Measurements from ENCODE around the gene TIMP1. TPM values are rescaled to one million over a fixed set of nuclear protein-coding genes. Genes with fewer than 3 reads are reported as not detected.

Gene TIMP1
- total and polyA plus RNA-seq, 10 of the 15 experiments (the other 5 are each of a cell fraction or from before 2014, with no cell fraction given) = 101 to 341 (median 134) TPM

DNA sequence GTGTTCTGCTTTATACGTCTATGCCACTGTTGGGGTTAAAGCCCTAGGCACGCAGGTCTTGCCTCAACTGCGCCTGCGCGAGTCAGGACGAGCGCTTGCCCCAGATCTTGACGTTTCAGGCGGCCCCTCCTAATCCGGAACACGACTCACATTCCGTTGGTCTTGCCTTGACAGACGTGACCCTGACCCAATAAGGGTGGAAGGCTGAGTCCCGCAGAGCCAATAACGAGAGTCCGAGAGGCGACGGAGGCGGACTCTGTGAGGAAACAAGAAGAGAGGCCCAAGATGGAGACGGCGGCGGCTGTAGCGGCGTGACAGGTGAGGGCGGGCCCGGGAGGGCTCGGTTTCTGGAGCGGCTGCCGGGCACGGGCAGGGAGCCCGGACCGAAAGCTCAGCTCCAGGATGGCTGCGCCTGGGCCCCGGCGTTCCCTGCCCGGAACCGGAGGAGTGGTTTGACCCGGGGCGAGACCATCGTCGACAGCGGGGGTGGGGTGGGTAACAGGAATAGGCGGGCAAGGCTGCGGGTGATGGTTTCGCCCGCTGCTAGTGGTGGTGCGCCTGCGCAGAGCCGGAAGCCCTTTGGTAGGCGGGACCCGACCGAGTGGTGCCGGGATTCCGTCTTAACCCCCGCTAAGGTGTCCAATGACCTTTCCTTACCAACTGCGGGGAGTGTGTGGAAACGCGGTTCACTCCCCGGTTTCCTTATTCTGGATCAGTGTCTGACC lies 21.1 kb upstream of the TIMP1 start, which contains the start of gene ARAF (continued):
- peak; percentile 24; the same call in 1 of the 2 replicates for TF ChIP-seq ZNF384 (IDR thresholded peaks at IDR 0.05; ENCODE audit: borderline replicate concordance, low read depth, low read length)
- TF ChIP-seq SMAD5 (IDR thresholded peaks at IDR 0.05; ENCODE audit: low read depth) = 0 out of 2 replicates have a peak, but pooled peaks have one; percentile 33
- TF ChIP-seq WRNIP1 (IDR thresholded peaks at IDR 0.05; ENCODE audit: borderline replicate concordance, low read depth, low read length) = no peak
- TF ChIP-seq CTCF (IDR thresholded peaks at IDR 0.05 in 2 of 3, conservative IDR thresholded peaks at IDR 0.05 in 1 of 3; ENCODE audit: control insufficient read depth in 2 of 3, extremely low read depth in 1 of 3, insufficient read depth in 1 of 3, low read depth in 3 of 3, low read length in 3 of 3) = no peak
- no peak for TF ChIP-seq JUNB (IDR thresholded peaks at IDR 0.05)
- TF ChIP-seq KLF5 (IDR thresholded peaks at IDR 0.05; ENCODE audit: partially characterized antibody) = peak; percentile 98
- TF ChIP-seq, protein P1, sequence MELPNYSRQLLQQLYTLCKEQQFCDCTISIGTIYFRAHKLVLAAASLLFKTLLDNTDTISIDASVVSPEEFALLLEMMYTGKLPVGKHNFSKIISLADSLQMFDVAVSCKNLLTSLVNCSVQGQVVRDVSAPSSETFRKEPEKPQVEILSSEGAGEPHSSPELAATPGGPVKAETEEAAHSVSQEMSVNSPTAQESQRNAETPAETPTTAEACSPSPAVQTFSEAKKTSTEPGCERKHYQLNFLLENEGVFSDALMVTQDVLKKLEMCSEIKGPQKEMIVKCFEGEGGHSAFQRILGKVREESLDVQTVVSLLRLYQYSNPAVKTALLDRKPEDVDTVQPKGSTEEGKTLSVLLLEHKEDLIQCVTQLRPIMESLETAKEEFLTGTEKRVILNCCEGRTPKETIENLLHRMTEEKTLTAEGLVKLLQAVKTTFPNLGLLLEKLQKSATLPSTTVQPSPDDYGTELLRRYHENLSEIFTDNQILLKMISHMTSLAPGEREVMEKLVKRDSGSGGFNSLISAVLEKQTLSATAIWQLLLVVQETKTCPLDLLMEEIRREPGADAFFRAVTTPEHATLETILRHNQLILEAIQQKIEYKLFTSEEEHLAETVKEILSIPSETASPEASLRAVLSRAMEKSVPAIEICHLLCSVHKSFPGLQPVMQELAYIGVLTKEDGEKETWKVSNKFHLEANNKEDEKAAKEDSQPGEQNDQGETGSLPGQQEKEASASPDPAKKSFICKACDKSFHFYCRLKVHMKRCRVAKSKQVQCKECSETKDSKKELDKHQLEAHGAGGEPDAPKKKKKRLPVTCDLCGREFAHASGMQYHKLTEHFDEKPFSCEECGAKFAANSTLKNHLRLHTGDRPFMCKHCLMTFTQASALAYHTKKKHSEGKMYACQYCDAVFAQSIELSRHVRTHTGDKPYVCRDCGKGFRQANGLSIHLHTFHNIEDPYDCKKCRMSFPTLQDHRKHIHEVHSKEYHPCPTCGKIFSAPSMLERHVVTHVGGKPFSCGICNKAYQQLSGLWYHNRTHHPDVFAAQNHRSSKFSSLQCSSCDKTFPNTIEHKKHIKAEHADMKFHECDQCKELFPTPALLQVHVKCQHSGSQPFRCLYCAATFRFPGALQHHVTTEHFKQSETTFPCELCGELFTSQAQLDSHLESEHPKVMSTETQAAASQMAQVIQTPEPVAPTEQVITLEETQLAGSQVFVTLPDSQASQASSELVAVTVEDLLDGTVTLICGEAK (IDR thresholded peaks at IDR 0.05; ENCODE audit: borderline replicate concordance) = peak; percentile 40; the same call in 1 of the 2 replicates
- peak; percentile 97 for TF ChIP-seq NFYB (IDR thresholded peaks at IDR 0.05; ENCODE audit: insufficient read depth, low read depth, low read length)
- TF ChIP-seq SREBF1 (IDR thresholded peaks at IDR 0.05; ENCODE audit: low read length) = peak; percentile 94
- TF ChIP-seq SMARCA5 (IDR thresholded peaks at IDR 0.05) = no peak
- TF ChIP-seq CREB1 (IDR thresholded peaks at IDR 0.05; ENCODE audit: low read depth) = peak; percentile 70
- peak; percentile 96 for TF ChIP-seq FOXK2 (IDR thresholded peaks at IDR 0.05)
- TF ChIP-seq BCL11A (IDR thresholded peaks at IDR 0.05; ENCODE audit: low read depth, low read length) = no peak
- TF ChIP-seq MEF2B (IDR thresholded peaks at IDR 0.05; ENCODE audit: partially characterized antibody, poor library complexity, severe bottlenecking) = no peak
- TF ChIP-seq NR2C1 (IDR thresholded peaks at IDR 0.05) = peak; percentile 56
- TF ChIP-seq BMI1 (IDR thresholded peaks at IDR 0.05; ENCODE audit: borderline replicate concordance) = no peak
- TF ChIP-seq ZNF274 (IDR thresholded peaks at IDR 0.05; ENCODE audit: insufficient read depth, insufficient read length) = no peak
- TF ChIP-seq BHLHE40 (IDR thresholded peaks at IDR 0.05; ENCODE audit: borderline replicate concordance in 1 of 2, low read depth in 2 of 2, low read length in 1 of 2) = peak; percentile 93 to 95
- TF ChIP-seq HDAC6 (IDR thresholded peaks at IDR 0.05; ENCODE audit: unreplicated experiment) = no peak
- 0 out of 2 replicates have a peak, but pooled peaks have one; percentile 14 for TF ChIP-seq E2F4 (IDR thresholded peaks at IDR 0.05; ENCODE audit: low read depth, low read length)
- TF ChIP-seq CHD1 (IDR thresholded peaks at IDR 0.05; ENCODE audit: low read depth, low read length) = peak; percentile 98
- TF ChIP-seq, protein P2, sequence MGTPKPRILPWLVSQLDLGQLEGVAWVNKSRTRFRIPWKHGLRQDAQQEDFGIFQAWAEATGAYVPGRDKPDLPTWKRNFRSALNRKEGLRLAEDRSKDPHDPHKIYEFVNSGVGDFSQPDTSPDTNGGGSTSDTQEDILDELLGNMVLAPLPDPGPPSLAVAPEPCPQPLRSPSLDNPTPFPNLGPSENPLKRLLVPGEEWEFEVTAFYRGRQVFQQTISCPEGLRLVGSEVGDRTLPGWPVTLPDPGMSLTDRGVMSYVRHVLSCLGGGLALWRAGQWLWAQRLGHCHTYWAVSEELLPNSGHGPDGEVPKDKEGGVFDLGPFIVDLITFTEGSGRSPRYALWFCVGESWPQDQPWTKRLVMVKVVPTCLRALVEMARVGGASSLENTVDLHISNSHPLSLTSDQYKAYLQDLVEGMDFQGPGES (IDR thresholded peaks at IDR 0.05) = peak; percentile 83

Data from GM12878 (cell line).